SK-N-MC (cell line): ENCODE measurements around the gene AXIN1.

Experiments
- DNase-seq: peaks from one replicate; pipeline ENCODE4 v3.0.0-alpha.2; 2011; ENCODE audit warnings: low read depth, low spot score
- H3K27ac ChIP-seq: fragments of 200-600 bp; sonication (generic); 2 replicates; pipeline ENCODE4 v1.5.1; 2016; ENCODE audit warnings: mixed run types
- H3K36me3 ChIP-seq: fragments of 200-600 bp; sonication (generic); 2 replicates; pipeline ENCODE4 v1.6.1; 2017; ENCODE audit warnings: antibody characterized with exemption, low read length, mixed read lengths; ENCODE audit not compliant: insufficient read depth
- H3K4me3 ChIP-seq: fragments of 200-600 bp; sonication (generic); 2 replicates; pipeline ENCODE4 v1.5.1; 2016
- H3K9ac ChIP-seq: fragments of 200-600 bp; sonication (generic); 2 replicates; pipeline ENCODE4 v1.8.0; 2017; ENCODE audit warnings: mixed run types, mixed read lengths; ENCODE audit not compliant: insufficient read length
- H3K9me3 ChIP-seq: fragments of 200-600 bp; sonication (generic); 2 replicates; pipeline ENCODE4 v1.6.1; 2017; ENCODE audit warnings: low read depth, mild to moderate bottlenecking, antibody characterized with exemption, low read length, moderate library complexity, mixed read lengths
- EZH2 ChIP-seq: fragments of 200-600 bp; sonication (generic); IDR thresholded peaks from one replicate; pipeline ENCODE4 v1.6.1; 2017; ENCODE audit warnings: antibody characterized with exemption
- FOXP2 ChIP-seq: optimal IDR thresholded peaks from 2 replicates; pipeline ENCODE3; 2011; ENCODE audit warnings: mild to moderate bottlenecking, moderate library complexity; ENCODE audit not compliant: insufficient read depth; ENCODE audit errors: extremely low read length, control extremely low read depth
- POLR2AphosphoS5 ChIP-seq: IDR thresholded peaks from 2 replicates; pipeline ENCODE4 v1.6.1; 2012; ENCODE audit warnings: mild to moderate bottlenecking, low read depth, low read length, borderline replicate concordance

Gene AXIN1

GRCh38 chr16:317583-317982 lies 34.9 kb downstream of the AXIN1 start:
- Histone ChIP-seq H3K4me3 (no peak overlapping the region), H3K36me3 (no peaks in the 10 kb centered on the region), H3K9ac (no peak overlapping the region), H3K27ac (no peak overlapping the region), H3K9me3 (no peaks in the 10 kb centered on the region)
- DNase-seq = no peak
- TF ChIP-seq EZH2 (no peak), FOXP2 (no peak), POLR2AphosphoS5 (no peak)

- Histone ChIP-seq H3K9ac (no peak overlapping the region), H3K27ac (no peak overlapping the region), H3K9me3 (no peaks in the 10 kb centered on the region), H3K4me3 (no peak overlapping the region), H3K36me3 (no peaks in the 10 kb centered on the region; the same call in 1 of the 2 replicates)
- TF ChIP-seq FOXP2 = no peak
- no peak for TF ChIP-seq EZH2
- no peak for TF ChIP-seq POLR2AphosphoS5
- DNase-seq = no peak
Observed at GRCh38 chr16:316741-317464, 35.6 kb downstream of the AXIN1 start.

- Histone ChIP-seq H3K9me3 (no peaks in the 10 kb centered on the region), H3K36me3 (no peaks in the 10 kb centered on the region; the same call in 1 of the 2 replicates), H3K4me3 (no peak overlapping the region), H3K27ac (no peak overlapping the region), H3K9ac (no peak overlapping the region)
- no peak for DNase-seq
- TF ChIP-seq EZH2 = no peak
- no peak for TF ChIP-seq POLR2AphosphoS5
- TF ChIP-seq FOXP2 = no peak
Observed at GRCh38 chr16:314795-315299, 37.7 kb downstream of the AXIN1 start.

GRCh38 chr16:314351-314750 lies 38.2 kb downstream of the AXIN1 start:
- Histone ChIP-seq H3K4me3 (no peak overlapping the region), H3K36me3 (no peaks in the 10 kb centered on the region; the same call in 1 of the 2 replicates), H3K9me3 (no peaks in the 10 kb centered on the region), H3K9ac (no peak overlapping the region), H3K27ac (no peak overlapping the region)
- no peak for TF ChIP-seq POLR2AphosphoS5
- TF ChIP-seq EZH2 = no peak
- no peak for TF ChIP-seq FOXP2
- DNase-seq = no peak

GRCh38 chr16:311725-312124 lies 40.8 kb downstream of the AXIN1 start:
- Histone ChIP-seq H3K4me3 (no peak overlapping the region), H3K9me3 (no peaks in the 10 kb centered on the region), H3K9ac (no peak overlapping the region), H3K27ac (no peak overlapping the region), H3K36me3 (peaks cover 2% of the 10 kb centered on the region; the same call in 1 of the 2 replicates)
- DNase-seq = no peak
- TF ChIP-seq EZH2 (no peak), FOXP2 (no peak), POLR2AphosphoS5 (no peak)

- no peak for DNase-seq
- no peak overlapping the region for H3K4me3 ChIP-seq
- no peak for TF ChIP-seq POLR2AphosphoS5
- no peak for TF ChIP-seq EZH2
- no peak for TF ChIP-seq FOXP2
- H3K27ac ChIP-seq = no peak overlapping the region
- no peaks in the 10 kb centered on the region for H3K9me3 ChIP-seq
- H3K36me3 ChIP-seq = peaks cover 2% of the 10 kb centered on the region; the same call in 1 of the 2 replicates
- no peak overlapping the region for H3K9ac ChIP-seq
Observed at GRCh38 chr16:309476-309875, 43.0 kb downstream of the AXIN1 start.

GRCh38 chr16:307691-308312 lies 44.7 kb downstream of the AXIN1 start:
- Histone ChIP-seq H3K9me3 (no peaks in the 10 kb centered on the region), H3K9ac (no peak overlapping the region), H3K27ac (no peak overlapping the region), H3K4me3 (no peak overlapping the region), H3K36me3 (peaks cover 2% of the 10 kb centered on the region; the same call in 1 of the 2 replicates)
- TF ChIP-seq EZH2 (no peak), FOXP2 (no peak), POLR2AphosphoS5 (no peak)
- DNase-seq = no peak

GRCh38 chr16:306911-307370 lies 45.6 kb downstream of the AXIN1 start:
- TF ChIP-seq EZH2 (no peak), FOXP2 (no peak), POLR2AphosphoS5 (no peak)
- Histone ChIP-seq H3K9me3 (no peaks in the 10 kb centered on the region), H3K4me3 (no peak overlapping the region), H3K9ac (no peak overlapping the region), H3K27ac (peak overlapping the region; percentile 46; the same call in 1 of the 2 replicates), H3K36me3 (peaks cover 2% of the 10 kb centered on the region; the same call in 1 of the 2 replicates)
- no peak for DNase-seq
